HUES64 (cell line): Measurements from ENCODE around the gene DNAH3.

Experiments used
- H3K27ac ChIP-seq: 2 replicates; pipeline ENCODE4 v1.7.0; 2013; ENCODE audit warnings: low read depth, low read length, inconsistent platforms
- H3K27me3 ChIP-seq: 2 replicates; pipeline ENCODE4 v1.6.1; 2013; ENCODE audit warnings: mild to moderate bottlenecking, low read length; ENCODE audit not compliant: insufficient read depth
- H3K36me3 ChIP-seq: 2 replicates; pipeline ENCODE4 v1.6.1; 2013; ENCODE audit warnings: mild to moderate bottlenecking, low read length; ENCODE audit not compliant: insufficient read depth
- H3K4me1 ChIP-seq: 2 replicates; pipeline ENCODE4 v1.6.1; 2013; ENCODE audit warnings: mild to moderate bottlenecking, low read length, moderate library complexity; ENCODE audit not compliant: insufficient read depth
- H3K4me3 ChIP-seq: 2 replicates; pipeline ENCODE4 v1.5.1; 2013; ENCODE audit warnings: mild to moderate bottlenecking, low read length, moderate library complexity
- H3K9ac ChIP-seq: 2 replicates; pipeline ENCODE4 v1.6.1; 2013; ENCODE audit warnings: mild to moderate bottlenecking, low read depth, low read length
- H3K9me3 ChIP-seq: 2 replicates; pipeline ENCODE4 v1.6.1; 2013; ENCODE audit warnings: low read depth, low read length; ENCODE audit not compliant: insufficient read depth
- WGBS: fragments of 150-250, 120-280 bp; methylation state at CpG from one replicate; pipeline ENCODE4 v1.1.7; 2013; ENCODE audit warnings: missing lambda C conversion rate; 5-methylcytosine and 5-hydroxymethylcytosine counted together

The DNAH3 gene

DNA sequence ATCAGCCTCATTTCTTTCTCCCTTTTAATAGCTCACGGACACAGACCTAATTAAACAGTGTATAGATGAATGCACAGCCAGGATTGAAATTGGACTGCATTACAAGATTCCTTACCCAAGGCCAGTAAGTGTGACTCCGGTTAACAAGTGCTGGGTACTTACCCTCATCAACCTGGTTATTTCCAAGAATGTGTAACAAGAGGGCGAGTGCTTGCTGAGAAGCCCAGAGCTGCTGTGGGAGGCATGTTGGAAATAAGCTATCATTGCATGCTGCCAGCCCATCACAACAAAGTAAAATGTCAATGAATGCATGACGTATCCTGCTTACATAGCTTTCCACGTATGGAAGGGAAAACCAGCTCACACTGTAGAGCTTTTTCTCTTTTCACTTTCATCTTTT lies 230.6 kb downstream of the DNAH3 start:
- H3K27ac ChIP-seq = no peak overlapping the region
- H3K9ac ChIP-seq = no peak overlapping the region
- WGBS = over 99% methylated on average over 5 of the region's 5 CpGs
- peaks cover 9% of the 10 kb centered on the region; the same call in 1 of the 2 replicates for H3K4me1 ChIP-seq
- H3K27me3 ChIP-seq = no peaks in the 10 kb centered on the region
- no peak overlapping the region for H3K4me3 ChIP-seq
- no peaks in the 10 kb centered on the region for H3K9me3 ChIP-seq
- H3K36me3 ChIP-seq = peaks cover 9% of the 10 kb centered on the region; the same call in 1 of the 2 replicates

DNA sequence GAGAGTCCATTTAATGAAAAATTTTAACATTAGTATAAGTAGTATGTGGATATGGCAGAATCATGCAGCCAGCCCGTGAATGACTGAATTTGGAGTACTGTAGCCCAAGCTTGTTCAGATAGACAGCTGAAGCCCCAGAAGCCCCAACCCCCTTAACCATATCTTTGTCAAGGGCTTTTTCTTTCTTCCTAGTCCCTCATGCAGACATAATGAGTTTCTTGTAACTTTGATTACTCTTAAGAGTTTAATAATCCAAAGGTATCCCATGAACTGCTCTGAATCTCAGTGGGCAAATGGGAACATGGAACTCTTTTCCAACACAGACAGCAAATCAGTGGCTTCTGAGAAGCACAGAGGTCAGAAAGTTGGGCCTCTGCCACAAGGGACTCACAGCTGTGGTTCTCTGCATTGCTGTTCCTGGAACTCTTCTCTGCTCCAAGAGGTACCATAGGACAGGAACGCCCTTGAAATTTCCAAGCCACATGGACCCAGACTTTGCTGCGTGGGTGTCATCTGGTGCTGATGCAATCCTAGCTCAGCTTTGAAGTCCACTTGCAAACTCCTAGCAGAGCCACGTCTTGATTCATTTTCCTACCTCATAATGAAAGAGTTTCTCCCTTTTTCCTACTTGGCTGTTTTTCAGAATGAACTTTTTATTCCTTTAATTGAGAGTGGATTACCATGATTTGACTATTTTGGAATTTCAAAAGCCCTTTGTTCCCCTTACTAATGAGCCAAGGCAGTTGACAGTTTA lies 232.0 kb downstream of the DNAH3 start:
- Histone ChIP-seq H3K36me3 (peaks cover 4% of the 10 kb centered on the region; the same call in 1 of the 2 replicates), H3K4me3 (no peak overlapping the region), H3K9me3 (no peaks in the 10 kb centered on the region), H3K27ac (no peak overlapping the region), H3K4me1 (peaks cover 9% of the 10 kb centered on the region; the same call in 1 of the 2 replicates), H3K9ac (no peak overlapping the region), H3K27me3 (no peaks in the 10 kb centered on the region)
- WGBS = 84% methylated on average over 4 of the region's 4 CpGs

DNA sequence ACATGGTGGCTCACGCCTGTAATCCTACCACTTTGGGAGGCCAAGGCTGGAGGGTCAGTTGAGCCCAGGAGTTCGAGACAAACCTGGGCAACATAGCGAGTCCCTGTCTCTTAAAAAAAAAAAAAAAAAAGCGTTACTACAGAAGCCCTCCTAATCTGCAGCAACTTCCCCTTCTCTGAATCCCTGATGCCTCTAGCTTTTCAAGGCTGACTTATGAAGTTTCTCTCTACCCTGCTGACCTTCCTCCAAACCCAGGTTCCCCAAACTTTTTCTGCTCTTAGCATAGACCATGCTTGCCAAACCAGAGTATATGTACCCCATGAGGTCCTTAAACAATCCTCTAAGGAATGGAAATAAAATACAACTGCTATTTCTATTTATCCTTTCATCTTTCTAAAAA lies 233.7 kb downstream of the DNAH3 start:
- WGBS = 88% methylated on average over 4 of the region's 4 CpGs
- H3K4me1 ChIP-seq = peaks cover 14% of the 10 kb centered on the region; the same call in 1 of the 2 replicates
- H3K27me3 ChIP-seq = no peaks in the 10 kb centered on the region
- H3K27ac ChIP-seq = no peak overlapping the region
- no peak overlapping the region for H3K4me3 ChIP-seq
- H3K9ac ChIP-seq = no peak overlapping the region
- H3K9me3 ChIP-seq = no peaks in the 10 kb centered on the region
- H3K36me3 ChIP-seq = peaks cover 4% of the 10 kb centered on the region; the same call in 1 of the 2 replicates

DNA sequence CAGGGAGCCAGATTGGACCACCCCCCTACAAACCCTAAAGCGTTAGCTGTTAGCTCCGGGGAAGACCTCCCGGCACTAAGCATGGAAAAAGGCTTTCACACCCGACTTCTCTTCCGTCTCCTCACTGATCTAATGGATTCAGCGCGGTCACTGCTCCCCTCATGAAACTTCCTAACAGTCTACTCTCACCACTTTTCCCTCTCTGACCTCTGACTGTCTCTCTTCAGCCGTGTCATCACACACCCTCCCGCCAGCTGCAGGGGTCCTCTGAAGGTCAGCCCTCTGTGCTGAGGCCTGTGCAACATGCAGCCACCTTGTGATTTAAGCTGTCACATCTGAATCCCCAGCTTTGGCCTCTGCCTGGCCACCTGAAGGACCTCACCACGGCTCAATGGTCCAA lies 234.4 kb downstream of the DNAH3 start:
- H3K9me3 ChIP-seq = no peaks in the 10 kb centered on the region
- peaks cover 4% of the 10 kb centered on the region; the same call in 1 of the 2 replicates for H3K36me3 ChIP-seq
- peaks cover 14% of the 10 kb centered on the region; the same call in 1 of the 2 replicates for H3K4me1 ChIP-seq
- 89% methylated on average over 10 of the region's 10 CpGs for WGBS
- H3K27me3 ChIP-seq = no peaks in the 10 kb centered on the region
- H3K4me3 ChIP-seq = no peak overlapping the region
- H3K27ac ChIP-seq = no peak overlapping the region
- no peak overlapping the region for H3K9ac ChIP-seq

DNA sequence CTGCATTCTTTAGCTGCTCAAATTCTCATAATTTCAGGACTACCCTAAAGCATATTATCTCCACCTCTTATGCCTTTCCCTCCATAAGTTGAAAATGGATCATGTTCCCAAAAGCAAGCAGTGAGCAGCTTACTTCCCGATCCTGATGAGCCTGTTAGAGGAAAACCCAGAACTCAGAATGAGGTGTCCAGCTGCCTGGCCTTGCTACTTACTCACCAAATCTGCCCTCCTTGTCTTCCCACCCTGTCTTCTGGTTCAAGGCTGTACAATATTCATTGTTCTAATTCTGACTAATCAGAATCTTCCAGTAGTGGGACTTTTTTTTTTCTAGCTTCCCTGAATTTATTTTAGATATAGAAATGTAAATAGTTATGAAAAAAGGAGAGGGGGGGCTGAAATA lies 239.3 kb downstream of the DNAH3 start:
- no peak overlapping the region for H3K4me3 ChIP-seq
- no peak overlapping the region for H3K9ac ChIP-seq
- 85% methylated on average over 1 of the region's 1 CpG for WGBS
- no peaks in the 10 kb centered on the region for H3K9me3 ChIP-seq
- no peaks in the 10 kb centered on the region for H3K36me3 ChIP-seq
- no peaks in the 10 kb centered on the region for H3K27me3 ChIP-seq
- peaks cover 5% of the 10 kb centered on the region; the same call in 1 of the 2 replicates for H3K4me1 ChIP-seq
- no peak overlapping the region for H3K27ac ChIP-seq

- Histone ChIP-seq H3K4me1 (peaks cover 5% of the 10 kb centered on the region; the same call in 1 of the 2 replicates), H3K9me3 (no peaks in the 10 kb centered on the region), H3K27me3 (no peaks in the 10 kb centered on the region), H3K27ac (no peak overlapping the region), H3K9ac (no peak overlapping the region), H3K4me3 (no peak overlapping the region), H3K36me3 (no peaks in the 10 kb centered on the region)
- 100% methylated on average over 1 of the region's 2 CpGs for WGBS
These were observed 239.8 kb downstream of the DNAH3 start for GRCh38 chr16:20910781-20911321.

GRCh38 chr16:20906341-20907255 lies 244.0 kb downstream of the DNAH3 start:
- Histone ChIP-seq H3K36me3 (peaks cover 6% of the 10 kb centered on the region; the same call in 1 of the 2 replicates), H3K9ac (no peak overlapping the region), H3K27ac (no peak overlapping the region), H3K4me1 (peaks cover 6% of the 10 kb centered on the region), H3K27me3 (no peaks in the 10 kb centered on the region), H3K9me3 (no peaks in the 10 kb centered on the region), H3K4me3 (no peak overlapping the region)
- 95% methylated on average over 4 of the region's 4 CpGs for WGBS

DNA sequence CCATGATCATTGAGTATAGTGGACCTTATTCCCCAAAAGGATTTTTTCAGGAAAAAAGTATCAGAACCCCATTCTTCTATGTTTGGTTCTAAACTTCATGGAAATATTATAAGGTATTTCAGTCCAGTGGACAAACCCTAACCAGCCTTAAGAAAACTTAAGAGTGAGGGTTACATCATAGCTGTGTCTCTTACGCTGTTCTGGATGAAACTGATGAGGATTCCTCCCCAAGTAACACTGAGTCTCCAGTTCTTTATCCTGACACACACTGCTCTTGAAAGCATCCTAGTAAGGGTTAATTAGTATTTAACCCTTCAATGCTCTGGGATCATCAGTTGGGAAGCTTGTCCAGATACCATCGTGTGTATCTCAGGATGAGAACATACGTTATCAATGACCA lies 245.1 kb downstream of the DNAH3 start:
- H3K27me3 ChIP-seq = no peaks in the 10 kb centered on the region
- H3K9ac ChIP-seq = no peak overlapping the region
- H3K4me1 ChIP-seq = peaks cover 6% of the 10 kb centered on the region
- H3K27ac ChIP-seq = no peak overlapping the region
- WGBS = 94% methylated on average over 2 of the region's 3 CpGs
- no peak overlapping the region for H3K4me3 ChIP-seq
- no peaks in the 10 kb centered on the region for H3K9me3 ChIP-seq
- H3K36me3 ChIP-seq = peaks cover 6% of the 10 kb centered on the region; the same call in 1 of the 2 replicates

DNA sequence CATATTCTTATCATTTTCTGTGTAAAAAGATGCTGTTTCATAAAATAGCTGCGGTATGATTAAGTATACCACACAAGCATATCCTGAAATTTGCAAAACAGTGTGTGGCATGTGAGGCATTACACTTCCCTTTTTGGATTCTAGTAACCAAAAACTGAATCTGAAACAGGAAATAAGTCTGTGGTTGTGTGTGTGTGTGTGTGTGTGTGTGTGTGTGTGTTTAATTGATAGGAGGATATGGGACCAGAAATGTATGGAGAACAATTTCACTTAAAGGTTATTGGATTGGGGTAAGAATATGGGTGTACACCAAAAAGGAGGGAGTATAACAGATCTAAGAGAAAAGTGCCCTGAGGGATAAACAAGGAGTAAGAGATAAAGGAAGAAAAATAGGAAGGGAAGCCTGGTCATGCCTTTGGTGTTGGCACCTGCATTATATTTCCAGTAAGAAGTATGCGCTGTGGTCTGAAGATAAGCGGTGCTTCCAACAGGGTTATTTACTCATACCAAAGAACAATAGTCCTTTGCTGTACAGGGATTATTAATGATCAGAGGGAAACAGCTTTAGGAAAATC lies 246.1 kb downstream of the DNAH3 start:
- no peak overlapping the region for H3K9ac ChIP-seq
- H3K4me1 ChIP-seq = peaks cover 6% of the 10 kb centered on the region
- no peaks in the 10 kb centered on the region for H3K9me3 ChIP-seq
- no peak overlapping the region for H3K27ac ChIP-seq
- WGBS = 80% methylated on average over 2 of the region's 3 CpGs
- no peaks in the 10 kb centered on the region for H3K27me3 ChIP-seq
- peaks cover 6% of the 10 kb centered on the region; the same call in 1 of the 2 replicates for H3K36me3 ChIP-seq
- no peak overlapping the region for H3K4me3 ChIP-seq

- peaks cover 6% of the 10 kb centered on the region; the same call in 1 of the 2 replicates for H3K36me3 ChIP-seq
- H3K4me3 ChIP-seq = no peak overlapping the region
- no peaks in the 10 kb centered on the region for H3K9me3 ChIP-seq
- WGBS = 70% methylated on average over 4 of the region's 5 CpGs
- H3K27ac ChIP-seq = no peak overlapping the region
- H3K9ac ChIP-seq = no peak overlapping the region
- peaks cover 10% of the 10 kb centered on the region for H3K4me1 ChIP-seq
- H3K27me3 ChIP-seq = no peaks in the 10 kb centered on the region
These were observed 246.6 kb downstream of the DNAH3 start for GRCh38 chr16:20903899-20904506.
